ENCODE data around the gene GHRH.

GHRH gene

DNA sequence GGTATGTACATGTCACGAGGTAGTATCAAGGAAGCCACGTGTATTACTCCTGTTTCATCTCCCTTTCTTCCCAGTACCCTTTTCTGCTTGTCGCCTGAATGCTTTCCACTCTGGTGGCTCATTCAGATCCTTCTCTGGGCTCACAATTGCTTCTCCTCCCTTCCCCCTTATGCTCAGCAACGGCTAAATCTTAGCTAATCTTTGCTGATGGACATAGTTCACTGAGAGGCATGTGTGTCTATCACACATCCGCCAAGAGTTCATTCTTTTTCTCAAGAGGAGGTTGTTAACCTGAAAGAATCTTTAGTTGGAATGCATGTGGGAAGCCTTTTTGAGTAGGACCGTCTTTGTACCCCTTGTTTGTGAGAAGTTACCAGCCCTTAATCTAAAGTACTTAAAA, 56.5 kb downstream of the GHRH start:
- DNase-seq (ENCODE audit: low read depth): no peak

DNA sequence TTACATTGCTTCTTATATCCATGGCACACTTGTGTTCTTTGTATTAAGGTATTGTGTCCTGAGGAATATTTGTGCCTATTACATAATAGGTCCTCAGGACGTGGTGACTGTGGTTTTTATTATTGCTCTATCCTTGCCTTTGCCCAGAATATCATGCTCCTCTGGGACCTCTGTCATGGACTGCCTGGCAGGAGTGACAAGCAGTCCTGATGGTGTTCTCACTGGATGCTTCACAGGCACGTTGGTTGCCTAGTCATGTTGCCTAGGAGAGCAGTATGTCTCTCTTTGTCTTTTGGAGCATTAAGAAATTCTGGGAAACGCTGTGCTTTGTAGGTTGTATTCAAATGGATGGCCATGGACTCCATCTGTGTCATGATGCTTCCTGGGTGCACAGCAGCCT, 57.6 kb downstream of the GHRH start:
- DNase-seq (ENCODE audit: low read depth): no peak

DNA sequence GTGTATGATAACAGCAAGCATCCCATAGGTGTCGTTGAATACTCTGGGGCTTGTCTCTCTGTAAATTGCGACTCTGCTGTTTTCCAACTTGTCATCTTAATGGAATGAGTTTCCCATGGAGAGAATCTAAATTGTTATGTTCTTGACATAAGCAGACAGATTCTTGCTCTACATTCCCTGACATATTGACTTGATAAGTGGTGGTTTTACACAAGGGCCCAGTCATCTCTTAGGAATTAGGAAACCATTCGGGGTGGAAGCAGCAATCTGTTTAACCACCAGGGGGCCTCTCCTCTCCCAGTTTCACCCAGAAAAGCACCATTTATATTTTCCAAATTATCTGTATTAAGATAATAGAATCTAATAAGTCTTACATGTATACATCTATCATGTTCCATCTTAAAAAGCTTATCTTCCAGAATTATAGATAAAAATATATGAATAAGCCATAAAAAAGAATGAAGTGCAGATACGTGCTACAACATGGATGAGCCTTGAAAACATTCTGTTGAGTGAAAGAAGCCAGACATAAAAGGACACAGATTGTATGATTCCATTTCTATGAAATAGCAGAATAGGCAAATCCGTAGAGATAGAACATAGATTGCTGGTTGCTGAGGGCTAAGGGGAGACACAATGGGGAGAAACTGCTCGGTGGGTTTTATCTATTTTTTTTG, 59.2 kb downstream of the GHRH start:
- DNase-seq (ENCODE audit: low read depth): peak; percentile 98

DNA sequence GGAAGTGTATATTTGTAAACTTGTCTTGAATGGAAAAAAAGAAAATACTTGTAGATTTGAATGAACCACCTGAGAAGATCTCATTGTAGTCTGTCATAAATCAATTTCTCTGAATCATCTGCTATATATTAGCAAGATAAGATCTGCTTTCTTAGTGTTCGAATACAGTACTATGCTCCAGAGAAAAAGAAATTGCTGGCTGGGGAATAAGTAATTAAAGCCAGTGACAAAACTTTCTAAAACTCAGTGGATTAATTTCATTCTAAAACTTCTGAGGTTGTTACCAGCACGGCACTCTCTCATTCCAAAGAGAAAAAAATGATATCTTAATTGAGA, 59.8 kb downstream of the GHRH start:
- no peak for DNase-seq (ENCODE audit: low read depth)

All from EH (cell line).